Breast epithelium (tissue), 4 donors: ENCODE results near the gene NPHP4. TPM values are rescaled to one million over a fixed set of nuclear protein-coding genes. Genes with fewer than 3 reads are reported as not detected.

Experiments used
- DNase-seq, 2 donors: peaks; one replicate each; pipeline ENCODE4 v3.0.0-alpha.2; 2019; ENCODE audit warnings: low spot score in 2 of 2
- H3K27ac ChIP-seq, 2 donors: fragments of 200-600 bp; sonication (generic) in 1 of 2; one replicate each; pipeline ENCODE4 v1.5.1; 2016 to 2019; ENCODE audit warnings: mild to moderate bottlenecking in 1 of 2
- H3K27me3 ChIP-seq, 2 donors: fragments of 200-600 bp; sonication (generic) in 1 of 2; one replicate each; pipeline versions ENCODE4 v1.5.1 to v1.6.0; 2017 to 2019; ENCODE audit warnings: control low read depth in 1 of 2, mild to moderate bottlenecking in 1 of 2
- H3K36me3 ChIP-seq: fragments of 200-600 bp; one replicate; pipeline ENCODE4 v1.5.1; 2019
- H3K4me1 ChIP-seq, 2 donors: fragments of 200-600 bp; sonication (generic); one replicate each; pipeline ENCODE4 v1.5.1; 2016 to 2019; ENCODE audit warnings: control low read depth in 1 of 2
- H3K4me3 ChIP-seq, 3 donors: fragments of 200-600 bp; sonication (generic); 1 replicate in 2 of 3; 2 replicates in 1 of 3; pipeline ENCODE4 v1.5.1; 2016 to 2019; ENCODE audit warnings: mild to moderate bottlenecking in 3 of 3, moderate library complexity in 2 of 3
- H3K9me3 ChIP-seq, 2 donors: fragments of 200-600 bp; sonication (generic) in 1 of 2; one replicate each; pipeline ENCODE4 v1.5.1; 2016 to 2019; ENCODE audit warnings: control low read depth in 1 of 2
- CTCF ChIP-seq, 3 donors: fragments of 450-650 bp; IDR thresholded peaks; one replicate each; pipeline ENCODE4 v1.5.1; 2016 to 2017; ENCODE audit warnings: antibody characterized with exemption in 3 of 3, mild to moderate bottlenecking in 3 of 3, moderate library complexity in 3 of 3
- POLR2A ChIP-seq: fragments of 450-650 bp; IDR thresholded peaks from one replicate; pipeline ENCODE4 v1.6.1; 2016; ENCODE audit warnings: antibody characterized with exemption, mild to moderate bottlenecking, moderate library complexity
- POLR2AphosphoS5 ChIP-seq, 3 donors: sonication (generic); formaldehyde crosslinking; IDR thresholded peaks; one replicate each; pipeline ENCODE4 v1.6.1; 2017; ENCODE audit warnings: antibody characterized with exemption in 3 of 3
- intact Hi-C: fragments of 100-400 bp; cut with DNase I; formaldehyde crosslinking; loops from one replicate; pipeline ENCODE4 v1.15.1; 2023; ENCODE audit warnings: low total_unique reads
- total RNA-seq, 3 donors: library from RNA; depleted of rRNA; stranded (reverse); fragments of >200 nt; gene quantifications; one replicate each; pipeline ENCODE4 v1.1.0, GENCODE V29; 2016

The NPHP4 gene
- total RNA-seq, 3 donors from 2014 or later = 7.0 to 18.7 (median 18.1) TPM

GRCh38 chr1:5956022-5956830 lies 36.0 kb downstream of the NPHP4 start:
- Histone ChIP-seq H3K27me3 (no peaks in the 10 kb centered on the region), H3K36me3 (no peaks in the 10 kb centered on the region), H3K27ac (no peak overlapping the region), H3K4me3 (no peak overlapping the region), H3K4me1 (no peaks in the 10 kb centered on the region), H3K9me3 (no peaks in the 10 kb centered on the region)
- DNase-seq = no peak
- no peak for TF ChIP-seq POLR2A
- intact Hi-C loops = no loop called here

- no peak for TF ChIP-seq CTCF (IDR thresholded peaks at IDR 0.05)
- TF ChIP-seq POLR2AphosphoS5 (IDR thresholded peaks at IDR 0.05) = no peak
- TF ChIP-seq POLR2A = no peak
- intact Hi-C loops = no loop called here
- Histone ChIP-seq H3K27ac (no peak overlapping the region), H3K36me3 (no peaks in the 10 kb centered on the region), H3K4me1 (no peaks in the 10 kb centered on the region), H3K27me3 (no peaks in the 10 kb centered on the region), H3K9me3 (no peaks in the 10 kb centered on the region), H3K4me3 (no peak overlapping the region)
- no peak for DNase-seq
Observed at GRCh38 chr1:5955479-5955977, 36.7 kb downstream of the NPHP4 start.

GRCh38 chr1:5954964-5955363 lies 37.3 kb downstream of the NPHP4 start:
- Histone ChIP-seq H3K4me1 (no peaks in the 10 kb centered on the region), H3K36me3 (no peaks in the 10 kb centered on the region), H3K9me3 (no peaks in the 10 kb centered on the region), H3K27me3 (no peaks in the 10 kb centered on the region), H3K27ac (no peak overlapping the region), H3K4me3 (no peak overlapping the region)
- DNase-seq = no peak
- intact Hi-C loops = no loop called here
- no peak for TF ChIP-seq POLR2AphosphoS5 (IDR thresholded peaks at IDR 0.05)
- no peak for TF ChIP-seq POLR2A
- no peak for TF ChIP-seq CTCF (IDR thresholded peaks at IDR 0.05)

GRCh38 chr1:5953386-5953785 lies 38.8 kb downstream of the NPHP4 start:
- H3K36me3 ChIP-seq = no peaks in the 10 kb centered on the region
- TF ChIP-seq CTCF (IDR thresholded peaks at IDR 0.05) = no peak
- TF ChIP-seq POLR2AphosphoS5 (IDR thresholded peaks at IDR 0.05) = no peak
- TF ChIP-seq POLR2A = no peak
- no peak overlapping the region for H3K4me3 ChIP-seq
- H3K4me1 ChIP-seq = no peaks in the 10 kb centered on the region
- H3K27ac ChIP-seq = no peak overlapping the region
- DNase-seq = peak in 1 of 2 donors; percentile 33
- intact Hi-C loops = no loop called here
- no peaks in the 10 kb centered on the region for H3K9me3 ChIP-seq
- H3K27me3 ChIP-seq = no peaks in the 10 kb centered on the region

GRCh38 chr1:5951846-5952410 lies 40.3 kb downstream of the NPHP4 start:
- H3K27me3 ChIP-seq = no peaks in the 10 kb centered on the region
- peak in 1 of 2 donors; percentile 33 for DNase-seq
- TF ChIP-seq POLR2A (no peak), POLR2AphosphoS5 (IDR thresholded peaks at IDR 0.05) (no peak), CTCF (IDR thresholded peaks at IDR 0.05) (no peak)
- no peaks in the 10 kb centered on the region for H3K4me1 ChIP-seq
- no peak overlapping the region for H3K4me3 ChIP-seq
- H3K27ac ChIP-seq = no peak overlapping the region
- no peaks in the 10 kb centered on the region for H3K36me3 ChIP-seq
- H3K9me3 ChIP-seq = no peaks in the 10 kb centered on the region
- intact Hi-C loops = no loop called here
